Right lobe of liver (tissue), 6 donors: Measurements from ENCODE around the gene PPP1R9A. TPM values are rescaled to one million over a fixed set of nuclear protein-coding genes. Genes with fewer than 3 reads are reported as not detected.

ENCODE experiments used
- ATAC-seq, 4 donors: fragments of 200-7000 bp; cut with Tn5 transposase; one replicate each; pipeline ENCODE4 v1.9.1; 2020; ENCODE audit warnings: mild to moderate bottlenecking in 4 of 4, moderate library complexity in 4 of 4
- DNase-seq, 3 donors: peaks; one replicate each; pipeline ENCODE4 v3.0.0-alpha.2; 2020
- H3K27ac ChIP-seq, 3 donors: fragments of 200-600 bp; one replicate each; pipeline ENCODE4 v1.8.0; 2022
- H3K27me3 ChIP-seq, 2 donors: fragments of 200-600 bp; one replicate each; pipeline ENCODE4 v1.8.0; 2022
- H3K36me3 ChIP-seq, 4 donors: fragments of 200-600 bp; sonication (generic) in 1 of 4; one replicate each; pipeline versions ENCODE4 v1.5.1 to v1.8.0; 2017 to 2022; ENCODE audit warnings: control low read depth in 1 of 4
- H3K4me1 ChIP-seq, 4 donors: fragments of 200-600 bp; sonication (generic) in 1 of 4; one replicate each; pipeline versions ENCODE4 v1.5.1 to v1.8.0; 2017 to 2022; ENCODE audit warnings: control low read depth in 1 of 4
- H3K4me3 ChIP-seq, 3 donors: fragments of 200-600 bp; one replicate each; pipeline ENCODE4 v1.8.0; 2022
- H3K9me3 ChIP-seq, 4 donors: fragments of 200-600 bp; sonication (generic) in 1 of 4; one replicate each; pipeline versions ENCODE4 v1.5.1 to v1.8.0; 2017 to 2022; ENCODE audit warnings: control low read depth in 1 of 4
- CTCF ChIP-seq, 4 donors: fragments of 200-600 bp in 3 of 4; fragments of 450-650 bp in 1 of 4; IDR thresholded peaks; one replicate each; pipeline versions ENCODE4 v1.5.1 to v1.8.0; 2016 to 2022; ENCODE audit warnings: antibody characterized with exemption in 4 of 4, mild to moderate bottlenecking in 2 of 4
- POLR2A ChIP-seq: fragments of 450-650 bp; IDR thresholded peaks from one replicate; pipeline ENCODE4 v1.6.1; 2017; ENCODE audit warnings: antibody characterized with exemption, mild to moderate bottlenecking
- WGBS: methylation state at CpG from one replicate; pipeline ENCODE4 v1.1.6; 2018; ENCODE audit warnings: low coverage, low lambda C conversion rate; ENCODE audit not compliant: insufficient coverage; ENCODE audit errors: missing lambda C conversion rate; 5-methylcytosine and 5-hydroxymethylcytosine counted together
- intact Hi-C, 2 donors: fragments of 100-400 bp; cut with DNase I; formaldehyde crosslinking; loops; one replicate each; pipeline versions ENCODE4 v1.11.2 to v1.14.1; 2022
- total RNA-seq, 6 experiments: library from RNA; depleted of rRNA in 2 of 6; stranded (reverse); fragments of >200 nt in 2 of 6; fragmentation: NEBNext Ultra II Directional in 3 of 6; extraction: Animal tissue kit (Norgen Biotek cat#: 25700) in 3 of 6; gene quantifications; one replicate each; pipeline versions ENCODE4 v1.1.0 to v1.2.4, GENCODE V29; 2016 to 2023
- donor health status: DM: no; HTN: yes; CAD: no.
- donor health status: DM: no; HTN: no; CAD: no.
- donor health status: DM: no; HTN: no; CAD: no.
- donor health status: DM: no; HTN: yes; CAD: no.
- donor health status: DM: no; HTN: yes; CAD: no.

Gene PPP1R9A
- total RNA-seq, 6 experiments from 2014 or later = 0.49 to 2.0 (median 0.81) TPM

- Histone ChIP-seq H3K4me1 (no peaks in the 10 kb centered on the region), H3K27me3 (no peaks in the 10 kb centered on the region), H3K9me3 (no peaks in the 10 kb centered on the region), H3K4me3 (no peak overlapping the region), H3K36me3 (no peaks in the 10 kb centered on the region), H3K27ac (no peak overlapping the region)
- TF ChIP-seq CTCF (IDR thresholded peaks at IDR 0.05) = no peak
- no peak for ATAC-seq
- 96% methylated on average over 3 of the region's 3 CpGs for WGBS
- no peak for DNase-seq
- intact Hi-C loops = no loop called here
Observed at GRCh38 chr7:95110707-95111106, 203.3 kb downstream of the PPP1R9A start.

GRCh38 chr7:95113590-95113989 is 206.2 kb downstream of the PPP1R9A start:
- intact Hi-C loops = no loop called here
- no peak for ATAC-seq
- TF ChIP-seq POLR2A = no peak
- no peak for TF ChIP-seq CTCF (IDR thresholded peaks at IDR 0.05)
- no peak for DNase-seq
- H3K27ac ChIP-seq = no peak overlapping the region
- no peaks in the 10 kb centered on the region for H3K4me1 ChIP-seq
- H3K9me3 ChIP-seq = no peaks in the 10 kb centered on the region
- no peak overlapping the region for H3K4me3 ChIP-seq
- no peaks in the 10 kb centered on the region for H3K36me3 ChIP-seq
- no peaks in the 10 kb centered on the region for H3K27me3 ChIP-seq

DNA sequence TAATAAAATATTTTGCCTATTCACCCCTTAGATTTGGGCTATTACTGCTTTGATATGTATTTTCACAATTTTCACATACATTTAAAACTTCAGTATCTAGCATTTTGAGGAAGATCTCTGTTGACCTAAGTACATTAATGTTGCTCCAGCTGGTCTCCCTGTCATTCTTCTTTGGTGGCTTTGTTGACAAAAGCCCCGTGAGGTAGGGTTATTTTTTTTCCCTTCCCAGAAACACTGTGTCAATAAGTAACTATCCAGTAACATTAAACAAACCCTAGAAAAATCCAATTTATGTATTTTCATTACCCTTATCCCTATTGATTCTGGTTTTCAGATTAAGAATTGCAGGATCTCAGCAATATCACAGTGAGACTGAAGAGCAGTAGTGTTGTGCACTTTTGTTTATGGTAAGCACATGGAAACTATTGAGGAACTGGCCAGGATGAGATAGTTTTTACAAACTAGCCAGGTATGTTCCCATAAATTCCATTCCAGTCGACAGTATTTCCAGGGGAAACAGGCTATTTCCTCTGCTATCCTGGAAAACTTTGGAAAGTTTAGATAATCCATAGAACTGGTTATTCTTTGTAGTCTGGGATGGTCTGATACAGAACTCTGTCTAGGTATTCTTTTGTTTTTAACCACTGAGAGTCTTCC is 218.8 kb downstream of the PPP1R9A start:
- Histone ChIP-seq H3K4me3 (no peak overlapping the region), H3K9me3 (no peaks in the 10 kb centered on the region), H3K27me3 (no peaks in the 10 kb centered on the region), H3K36me3 (no peaks in the 10 kb centered on the region), H3K4me1 (no peaks in the 10 kb centered on the region), H3K27ac (no peak overlapping the region)
- WGBS = 14% methylated on average over 2 of the region's 2 CpGs
- intact Hi-C loops = no loop called here
- TF ChIP-seq POLR2A (no peak), CTCF (IDR thresholded peaks at IDR 0.05) (no peak)
- ATAC-seq = no peak
- no peak for DNase-seq

- Histone ChIP-seq H3K36me3 (no peaks in the 10 kb centered on the region), H3K4me1 (no peaks in the 10 kb centered on the region), H3K27me3 (no peaks in the 10 kb centered on the region), H3K27ac (no peak overlapping the region), H3K9me3 (no peaks in the 10 kb centered on the region), H3K4me3 (no peak overlapping the region)
- WGBS = 91% methylated on average over 7 of the region's 11 CpGs
- intact Hi-C loops = no loop called here
- TF ChIP-seq POLR2A (no peak), CTCF (IDR thresholded peaks at IDR 0.05) (no peak)
- ATAC-seq = no peak
- DNase-seq = no peak
Observed at GRCh38 chr7:95132500-95132899, 225.1 kb downstream of the PPP1R9A start.

DNA sequence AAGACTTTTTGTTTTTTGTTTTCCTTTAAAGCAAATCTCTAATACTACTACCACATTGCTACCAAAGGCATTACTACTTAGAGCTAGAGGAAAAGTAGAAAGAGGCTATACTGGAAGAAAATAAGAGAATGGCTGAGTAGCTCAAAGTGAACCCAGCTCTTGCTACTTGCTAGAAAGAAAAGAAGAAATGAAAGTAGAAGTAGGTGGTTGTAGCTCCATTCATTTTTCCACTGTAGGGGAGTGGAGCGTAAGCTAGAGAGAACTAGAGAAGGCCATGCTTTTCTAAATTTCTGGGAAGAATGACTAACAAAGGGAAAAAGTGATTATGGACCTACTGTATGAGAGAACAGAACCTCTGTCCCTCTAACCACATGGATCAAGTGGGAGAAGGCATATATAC is 232.5 kb downstream of the PPP1R9A start:
- Histone ChIP-seq H3K27ac (no peak overlapping the region), H3K36me3 (no peaks in the 10 kb centered on the region), H3K4me3 (no peak overlapping the region), H3K27me3 (no peaks in the 10 kb centered on the region), H3K9me3 (no peaks in the 10 kb centered on the region), H3K4me1 (no peaks in the 10 kb centered on the region)
- 86% methylated on average over 1 of the region's 1 CpG for WGBS
- ATAC-seq = no peak
- intact Hi-C loops = no loop called here
- TF ChIP-seq POLR2A = no peak
- no peak for TF ChIP-seq CTCF (IDR thresholded peaks at IDR 0.05)
- no peak for DNase-seq
